B cell (primary cell): ENCODE data around the gene EYA4.

ENCODE experiments used
- CTCF ChIP-seq: fragments of 200-600 bp; IDR thresholded peaks from one replicate; pipeline ENCODE4 v1.8.0; 2022; ENCODE audit warnings: antibody characterized with exemption, mild to moderate bottlenecking
- EZH2 ChIP-seq: IDR thresholded peaks from 2 replicates; pipeline ENCODE4 v1.6.1; 2012; ENCODE audit warnings: borderline replicate concordance, low read depth, mild to moderate bottlenecking, moderate library complexity, low read length; ENCODE audit not compliant: insufficient read depth, poor library complexity, severe bottlenecking

- TF ChIP-seq CTCF, result no peak
- no peak for TF ChIP-seq EZH2
Measured at GRCh38 chr6:133424359-133424758, 183.2 kb downstream of the EYA4 start.
